ENCODE data around the gene FAM174B.

FAM174B gene

GRCh38 chr15:92664178-92664900 lies 8.8 kb upstream of the FAM174B start:
- DNase-seq (ENCODE audit: low read depth), result no peak

GRCh38 chr15:92663250-92663951 lies 7.8 kb upstream of the FAM174B start:
- no peak for DNase-seq (ENCODE audit: low read depth)

- no peak for DNase-seq (ENCODE audit: low read depth)
Measured at GRCh38 chr15:92662762-92663161, 7.2 kb upstream of the FAM174B start.

DNA sequence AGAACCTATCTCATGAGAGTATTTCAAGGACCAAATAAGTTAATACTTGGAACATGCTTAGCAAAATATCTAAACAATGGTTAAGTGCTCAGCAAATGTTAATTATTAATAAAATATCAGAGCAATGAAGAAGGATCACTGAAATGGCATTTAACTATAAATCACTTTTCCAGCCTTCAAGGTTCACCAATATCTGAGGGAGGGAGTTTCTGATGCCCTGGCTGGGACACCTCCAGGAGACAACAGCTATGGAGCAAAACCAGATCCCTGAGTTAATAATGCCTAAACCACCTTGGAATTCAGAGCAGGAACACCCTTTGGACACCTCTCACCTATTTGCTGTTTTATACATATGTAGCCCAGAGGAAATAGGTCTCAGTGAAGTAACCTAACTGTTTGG lies 6.4 kb upstream of the FAM174B start:
- DNase-seq (ENCODE audit: low read depth), result no peak

DNA sequence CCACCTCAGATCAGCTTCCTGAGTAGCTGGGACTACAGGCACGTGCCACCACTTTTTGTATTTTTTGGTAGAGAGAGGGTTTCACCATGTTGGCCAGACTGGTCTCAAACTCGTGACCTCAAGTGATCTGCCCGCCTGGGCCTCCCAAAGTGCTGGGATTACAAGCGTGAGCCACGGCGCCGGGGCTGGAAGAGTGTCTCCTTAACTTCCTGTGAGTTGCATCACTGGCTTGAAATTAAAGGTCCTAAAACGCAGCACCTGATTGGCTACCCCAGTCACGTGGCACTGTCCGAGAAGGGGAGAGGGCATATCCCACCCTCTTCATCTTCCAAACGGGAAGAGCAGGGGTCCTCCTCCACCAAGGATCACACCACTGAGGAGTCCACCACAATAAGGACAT lies 5.5 kb upstream of the FAM174B start:
- no peak for DNase-seq (ENCODE audit: low read depth)

GRCh38 chr15:92657486-92657885 lies 1.9 kb upstream of the FAM174B start:
- no peak for DNase-seq (ENCODE audit: low read depth)

- no peak for DNase-seq (ENCODE audit: low read depth)
Measured at GRCh38 chr15:92656089-92656488, 514 bp upstream of the FAM174B start.

- DNase-seq (ENCODE audit: low read depth), result no peak
Measured at GRCh38 chr15:92654662-92655061, 913 bp downstream of the FAM174B start.

GRCh38 chr15:92653836-92654539 lies 1.6 kb downstream of the FAM174B start:
- no peak for DNase-seq (ENCODE audit: low read depth)

GRCh38 chr15:92653366-92653765 lies 2.2 kb downstream of the FAM174B start:
- DNase-seq (ENCODE audit: low read depth), result no peak

DNA sequence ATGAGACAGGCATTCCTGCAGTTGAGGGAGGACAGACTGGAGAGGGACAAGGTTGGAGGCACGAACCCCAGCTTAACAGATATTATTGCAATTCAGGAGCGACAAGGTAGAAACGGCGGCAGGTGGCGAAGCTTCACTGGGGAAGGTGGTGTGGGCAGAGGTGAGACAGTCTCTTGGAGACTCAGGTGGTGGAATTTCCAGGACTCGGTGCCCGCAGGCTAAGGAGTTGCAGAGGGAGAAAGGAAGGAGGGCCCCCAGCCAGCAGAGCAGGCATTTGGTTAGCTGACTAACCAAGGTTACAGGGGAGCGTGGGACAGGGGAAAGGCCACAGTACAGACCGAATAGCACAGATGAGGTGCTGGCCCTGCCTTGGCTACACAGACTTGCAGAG lies 3.0 kb downstream of the FAM174B start:
- no peak for DNase-seq (ENCODE audit: low read depth)

- no peak for DNase-seq (ENCODE audit: low read depth)
Measured at GRCh38 chr15:92651877-92652575, 3.5 kb downstream of the FAM174B start.

- no peak for DNase-seq (ENCODE audit: low read depth)
Measured at GRCh38 chr15:92650966-92651365, 4.6 kb downstream of the FAM174B start.

- no peak for DNase-seq (ENCODE audit: low read depth)
Measured at GRCh38 chr15:92650256-92650655, 5.3 kb downstream of the FAM174B start.

DNA sequence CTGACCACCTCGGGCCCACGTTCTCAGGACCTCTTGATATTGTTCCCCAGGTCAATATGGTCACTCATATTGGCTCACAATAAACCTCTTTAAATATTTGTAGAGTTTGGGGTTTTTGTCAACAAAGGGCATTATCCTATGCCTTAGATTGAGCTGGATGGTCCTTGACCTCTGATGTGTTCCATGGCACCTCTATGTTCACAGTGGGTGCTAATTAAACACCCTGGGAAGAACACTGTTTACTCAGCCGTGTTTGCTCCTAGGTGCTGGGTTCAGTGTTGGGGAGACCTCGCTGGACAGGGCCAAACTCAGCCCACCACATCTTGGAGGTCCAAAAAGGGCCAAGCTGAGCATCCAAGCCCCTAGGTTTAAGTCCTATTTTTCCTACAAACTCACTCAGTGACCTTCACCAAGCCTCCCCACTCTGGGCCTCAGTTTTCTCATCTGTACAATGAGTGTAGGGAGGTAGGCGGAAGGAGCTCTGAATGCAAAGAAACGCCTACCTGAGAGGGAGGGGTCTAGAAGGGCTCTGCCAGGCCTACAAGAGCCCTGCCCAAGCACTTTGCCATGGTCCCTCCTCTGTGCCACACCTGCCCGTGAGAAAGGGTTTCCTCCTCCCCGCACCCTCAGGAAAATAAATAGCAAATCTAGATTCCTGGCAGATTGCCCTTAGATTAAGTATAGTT lies 7.2 kb downstream of the FAM174B start:
- DNase-seq (ENCODE audit: low read depth), result no peak

- DNase-seq (ENCODE audit: low read depth), result no peak
Measured at GRCh38 chr15:92647467-92648163, 8.0 kb downstream of the FAM174B start.

- DNase-seq (ENCODE audit: low read depth), result no peak
Measured at GRCh38 chr15:92646216-92646615, 9.4 kb downstream of the FAM174B start.

GRCh38 chr15:92645731-92646130 lies 9.8 kb downstream of the FAM174B start:
- no peak for DNase-seq (ENCODE audit: low read depth)

GRCh38 chr15:92645051-92645631 lies 10.4 kb downstream of the FAM174B start:
- DNase-seq (ENCODE audit: low read depth), result no peak

DNA sequence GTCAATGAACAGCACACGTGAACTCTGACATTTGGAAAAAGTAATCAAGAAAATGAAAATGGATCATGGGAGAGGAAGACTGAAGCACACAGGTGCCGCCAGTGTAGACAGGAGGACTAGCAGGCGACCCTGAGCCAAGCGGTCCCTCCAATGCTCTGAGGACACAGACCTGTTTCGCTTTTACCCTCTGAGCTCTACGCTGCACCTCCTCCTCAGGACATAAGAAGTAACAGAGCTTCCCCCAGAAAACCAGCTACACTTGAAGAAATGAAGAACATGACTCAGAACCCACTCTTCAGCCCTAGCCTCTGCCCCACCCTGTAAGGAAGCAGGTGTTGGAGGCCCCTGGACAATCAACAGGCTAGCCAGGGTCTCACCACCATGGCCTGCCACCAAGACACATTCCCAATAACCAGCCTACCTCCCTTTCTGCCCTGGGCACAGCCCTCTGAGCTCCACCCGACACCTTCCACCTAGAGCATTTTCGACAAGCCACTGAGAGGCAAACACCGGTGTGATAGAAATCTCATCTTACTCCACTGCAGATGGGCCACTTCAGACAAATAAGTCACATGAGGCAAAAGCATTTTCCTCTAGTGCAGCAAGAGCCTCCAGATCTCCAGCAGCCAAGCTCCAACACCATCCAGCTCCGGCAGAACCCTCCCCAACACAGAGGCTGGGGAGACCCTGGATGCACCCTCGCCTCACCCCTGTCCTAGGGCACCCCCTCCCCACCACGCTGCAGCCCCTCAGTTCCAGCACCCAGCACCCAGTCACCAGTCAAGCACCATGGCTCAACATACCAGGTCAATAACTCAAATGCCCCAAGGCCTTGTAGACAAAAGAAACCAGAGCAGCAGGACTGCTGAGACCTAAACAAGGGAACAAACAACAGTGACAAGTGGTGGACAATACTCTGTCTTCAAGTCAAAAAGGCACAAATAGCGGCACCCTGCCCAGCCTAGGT lies 11.4 kb downstream of the FAM174B start:
- DNase-seq (ENCODE audit: low read depth), result no peak
